CD4-positive, alpha-beta T cell (primary cell): Measurements from ENCODE around the gene JTB. TPM values are rescaled to one million over a fixed set of nuclear protein-coding genes. Genes with fewer than 3 reads are reported as not detected.
A peak's percentile ranks its signal among the peaks of the same experiment; 100 is the strongest.

Experiments used
- ATAC-seq: fragments of 200-7000 bp; cut with Tn5 transposase; one replicate; pipeline ENCODE4 v1.10.0; 2022; ENCODE audit warnings: mild to moderate bottlenecking; ENCODE audit not compliant: poor library complexity
- CTCF ChIA-PET: fragments of 350-600 bp; sonication (Branson Sonifier 250); formaldehyde crosslinking; loops from one replicate; lab custom pipeline; 2021; ENCODE audit warnings: antibody characterized with exemption, inconsistent platforms; lab: Charles Lee
- POLR2A ChIA-PET: fragments of 350-600 bp; sonication (Branson Sonifier 250); formaldehyde crosslinking; loops from one replicate; lab custom pipeline; 2021; ENCODE audit warnings: antibody characterized with exemption, inconsistent platforms; lab: Charles Lee
- DNase-seq, 14 experiments: peaks; one replicate each; pipeline ENCODE4 v3.0.0-alpha.2; 2013 to 2020; ENCODE audit warnings: mixed read lengths in 2 of 14
- H3K27ac ChIP-seq, 2 donors: one replicate each; pipeline versions ENCODE4 v1.5.1 to v1.7.0; 2013; ENCODE audit warnings: low read length in 2 of 2, low read depth in 1 of 2, mild to moderate bottlenecking in 1 of 2
- H3K27me3 ChIP-seq, 2 experiments: 1 replicate in 1 of 2; 2 replicates in 1 of 2; pipeline versions ENCODE4 v1.6.1 to v1.7.0; 2013; ENCODE audit warnings: low read length in 2 of 2, control low read depth in 1 of 2, mild to moderate bottlenecking in 1 of 2, moderate library complexity in 1 of 2; ENCODE audit not compliant: insufficient read depth in 2 of 2, control insufficient read depth in 1 of 2
- H3K36me3 ChIP-seq: one replicate; pipeline ENCODE4 v1.6.1; 2013; ENCODE audit warnings: low read length, control low read depth; ENCODE audit not compliant: insufficient read depth
- H3K4me1 ChIP-seq: one replicate; pipeline ENCODE4 v1.6.1; 2013; ENCODE audit warnings: low read length, control low read depth; ENCODE audit not compliant: insufficient read depth
- H3K4me3 ChIP-seq: one replicate; pipeline ENCODE4 v1.5.1; 2013; ENCODE audit warnings: mild to moderate bottlenecking, low read length, moderate library complexity
- H3K9me3 ChIP-seq, 2 experiments: 1 replicate in 1 of 2; 2 replicates in 1 of 2; pipeline versions ENCODE4 v1.6.1 to v1.7.0; 2013; ENCODE audit warnings: low read length in 2 of 2, mild to moderate bottlenecking in 2 of 2, control low read depth in 1 of 2, moderate library complexity in 1 of 2; ENCODE audit not compliant: control insufficient read depth in 1 of 2, insufficient read depth in 1 of 2
- H3K27ac Mint-ChIP-seq: one replicate; pipeline ENCODE4 v1.8.0; 2020; ENCODE audit warnings: mixed read lengths
- H3K27me3 Mint-ChIP-seq: one replicate; pipeline ENCODE4 v1.8.0; 2021; ENCODE audit warnings: mixed read lengths
- H3K36me3 Mint-ChIP-seq: one replicate; pipeline ENCODE4 v1.8.0; 2021; ENCODE audit warnings: low read depth, mixed read lengths
- H3K4me1 Mint-ChIP-seq: one replicate; pipeline ENCODE4 v1.8.0; 2021; ENCODE audit warnings: low read depth, mixed read lengths
- H3K4me3 Mint-ChIP-seq: one replicate; pipeline ENCODE4 v1.8.0; 2020; ENCODE audit warnings: mild to moderate bottlenecking, mixed read lengths
- H3K9me3 Mint-ChIP-seq: one replicate; pipeline ENCODE4 v1.8.0; 2020; ENCODE audit warnings: mixed read lengths
- intact Hi-C, 2 experiments: fragments of 100-400 bp; cut with DNase I in 1 of 2; cut with micrococcal nuclease in 1 of 2; formaldehyde crosslinking; loops; one replicate each; pipeline versions ENCODE4 v1.15.1 to v1.9.0; 2023 to 2025; cut with DNase I, micrococcal nuclease
- total RNA-seq, 174 experiments: library from RNA in 2 of 174; stranded (reverse) in 2 of 174; gene quantifications; one replicate each; pipeline ENCODE4 v1.2.3 and lab custom pipeline; 2021 to 2026
- TF ChIP-seq, protein P1 (sequence below): fragments of 200-600 bp; IDR thresholded peaks from one replicate; pipeline ENCODE4 v1.8.0; 2022; ENCODE audit warnings: antibody characterized with exemption, mild to moderate bottlenecking

The JTB gene
- total RNA-seq, 2 experiments from 2014 or later = 80.4 to 80.9 TPM

DNA sequence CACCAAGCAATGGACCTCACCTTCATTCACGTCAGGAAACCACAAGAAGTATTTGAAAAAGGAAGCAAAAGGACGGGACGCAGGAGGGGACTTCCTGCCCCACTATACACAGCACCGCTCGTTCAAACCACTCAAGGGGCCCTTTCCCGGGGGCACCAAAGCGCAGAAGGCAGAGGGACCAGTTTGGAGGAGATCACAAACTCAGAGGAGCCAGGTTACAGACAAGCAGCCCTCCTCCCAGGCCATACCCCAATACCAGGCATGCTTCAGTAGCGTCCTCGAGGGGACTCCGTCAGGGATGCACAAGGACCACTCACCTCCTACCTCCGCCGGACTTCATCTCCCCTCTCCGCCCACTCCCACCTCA is 19.7 kb downstream of the JTB start:
- Mint-ChIP-seq H3K27me3 (no peaks in the 10 kb centered on the region), H3K36me3 (peaks cover 45% of the 10 kb centered on the region), H3K4me3 (peak overlapping the region; percentile 94), H3K27ac (peak overlapping the region; percentile 89), H3K9me3 (no peaks in the 10 kb centered on the region), H3K4me1 (peaks cover 64% of the 10 kb centered on the region)
- H3K4me1 ChIP-seq = peaks cover 60% of the 10 kb centered on the region
- ATAC-seq (peak; percentile 6), DNase-seq (peak in 9 of 14 experiments; percentile 23 to 80 (median 41))
- peak overlapping the region; percentile 75 for H3K4me3 ChIP-seq
- H3K9me3 ChIP-seq = no peaks in the 10 kb centered on the region
- TF ChIP-seq, protein P1, sequence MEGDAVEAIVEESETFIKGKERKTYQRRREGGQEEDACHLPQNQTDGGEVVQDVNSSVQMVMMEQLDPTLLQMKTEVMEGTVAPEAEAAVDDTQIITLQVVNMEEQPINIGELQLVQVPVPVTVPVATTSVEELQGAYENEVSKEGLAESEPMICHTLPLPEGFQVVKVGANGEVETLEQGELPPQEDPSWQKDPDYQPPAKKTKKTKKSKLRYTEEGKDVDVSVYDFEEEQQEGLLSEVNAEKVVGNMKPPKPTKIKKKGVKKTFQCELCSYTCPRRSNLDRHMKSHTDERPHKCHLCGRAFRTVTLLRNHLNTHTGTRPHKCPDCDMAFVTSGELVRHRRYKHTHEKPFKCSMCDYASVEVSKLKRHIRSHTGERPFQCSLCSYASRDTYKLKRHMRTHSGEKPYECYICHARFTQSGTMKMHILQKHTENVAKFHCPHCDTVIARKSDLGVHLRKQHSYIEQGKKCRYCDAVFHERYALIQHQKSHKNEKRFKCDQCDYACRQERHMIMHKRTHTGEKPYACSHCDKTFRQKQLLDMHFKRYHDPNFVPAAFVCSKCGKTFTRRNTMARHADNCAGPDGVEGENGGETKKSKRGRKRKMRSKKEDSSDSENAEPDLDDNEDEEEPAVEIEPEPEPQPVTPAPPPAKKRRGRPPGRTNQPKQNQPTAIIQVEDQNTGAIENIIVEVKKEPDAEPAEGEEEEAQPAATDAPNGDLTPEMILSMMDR = no peak
- H3K27ac ChIP-seq = peak overlapping the region; percentile 89 to 91
- H3K27me3 ChIP-seq = no peaks in the 10 kb centered on the region
- ChIA-PET POLR2A (interaction anchor here (0.6 to 5.0 kb wide), 13 partner anchors 9 to 182 kb away, joined by 3 to 85 read pairs (median 4); partner anchors contain the start of genes CREB3L4, DENND4B, GATAD2B and JTB), CTCF (interaction anchor here (0.6 to 3.9 kb wide), 5 partner anchors 9 to 148 kb away, joined by 3 to 31 read pairs (median 15); partner anchors contain the start of genes CREB3L4, DENND4B, JTB and RAB13)
- intact Hi-C loops = loop anchor here (1.0 to 5.0 kb wide), 8 partner anchors 10 to 35 kb away; partner anchors contain the start of genes JTB (in 2 of the 2), RPS27 (in 2 of the 2), CREB3L4 (in 1 of the 2) and DENND4B (in 1 of the 2)
- H3K36me3 ChIP-seq = peaks cover 22% of the 10 kb centered on the region

DNA sequence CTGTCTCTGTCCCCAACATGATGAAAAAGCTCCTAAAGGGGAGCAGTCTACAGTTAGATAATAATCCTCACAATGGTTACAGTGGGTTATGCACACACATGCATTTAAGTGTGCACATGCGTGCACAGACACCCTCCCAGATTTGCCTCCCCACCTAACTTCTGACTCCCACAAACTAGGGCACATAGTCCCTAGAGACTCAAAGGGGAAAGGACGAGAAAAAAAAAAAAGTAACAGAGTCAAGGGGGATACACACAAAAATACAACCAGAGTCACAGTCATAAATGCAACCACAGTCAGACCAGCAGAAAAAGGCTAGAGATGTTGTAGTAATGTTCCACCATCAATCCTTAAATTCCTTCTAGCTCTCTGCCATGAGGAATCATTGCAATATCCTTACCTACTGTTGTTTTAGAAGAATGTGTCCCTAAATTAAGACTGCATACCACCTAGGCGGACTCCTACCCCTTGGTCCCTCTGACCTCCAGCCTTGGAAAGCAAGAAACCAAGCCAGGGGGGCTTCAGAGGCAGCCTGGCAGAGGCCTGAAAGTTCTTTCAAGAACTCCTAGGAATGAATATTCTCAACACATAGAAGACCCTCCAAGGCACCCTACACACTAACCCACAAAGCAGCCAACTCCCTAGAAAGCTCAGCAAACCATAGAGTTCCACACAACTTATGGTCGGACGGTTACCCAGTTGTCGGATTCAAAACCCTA is 20.3 kb downstream of the JTB start:
- intact Hi-C loops = loop anchor here in 1 of 2 experiments (5.0 kb wide), 1 partner anchor 35 kb away; the partner anchor contains the start of gene GATAD2B
- no peaks in the 10 kb centered on the region for H3K9me3 Mint-ChIP-seq

DNA sequence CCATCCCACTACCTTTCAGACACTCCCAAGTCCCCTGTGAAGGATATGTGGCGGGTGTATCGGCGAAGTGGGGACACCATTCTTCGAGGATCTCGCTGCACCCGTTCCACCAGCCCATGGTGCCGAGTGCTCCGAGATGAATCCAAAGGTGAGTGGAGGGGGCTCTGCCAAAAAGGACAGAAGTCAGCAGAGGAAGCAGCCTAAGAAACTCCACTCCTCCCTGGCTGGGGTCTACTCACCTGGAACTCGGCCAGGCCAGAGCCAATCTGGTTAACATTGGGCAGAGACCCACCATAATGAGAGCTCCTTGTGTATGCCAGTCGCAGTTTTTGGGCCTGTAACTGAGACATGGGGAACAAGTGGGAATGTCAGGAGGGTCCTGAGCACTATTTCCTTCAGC is 22.6 kb downstream of the JTB start:
- no peaks in the 10 kb centered on the region for H3K27me3 ChIP-seq
- Mint-ChIP-seq H3K27me3 (no peaks in the 10 kb centered on the region), H3K9me3 (no peaks in the 10 kb centered on the region), H3K36me3 (peaks cover 67% of the 10 kb centered on the region), H3K4me3 (peak overlapping the region; percentile 74), H3K27ac (peak overlapping the region; percentile 89), H3K4me1 (peaks cover 53% of the 10 kb centered on the region)
- TF ChIP-seq, protein P1 = no peak
- peaks cover 55% of the 10 kb centered on the region for H3K4me1 ChIP-seq
- intact Hi-C loops = loop anchor here in 1 of 2 experiments (5.0 kb wide), 1 partner anchor 33 kb away; the partner anchor contains the start of gene GATAD2B
- peaks cover 51% of the 10 kb centered on the region for H3K36me3 ChIP-seq
- no peak overlapping the region for H3K4me3 ChIP-seq
- ChIA-PET CTCF (interaction anchor here (1.7 kb wide), 1 partner anchor 8 kb away, joined by 4 read pairs; the partner anchor contains the start of gene DENND4B), POLR2A (interaction anchor here (0.6 to 1.2 kb wide), 2 partner anchors 8 to 39 kb away, joined by 3 to 4 read pairs; partner anchors contain the start of gene SLC39A1)
- peak overlapping the region in 1 of 2 donors; percentile 14 for H3K27ac ChIP-seq
- no peaks in the 10 kb centered on the region for H3K9me3 ChIP-seq
- ATAC-seq = no peak
- no peak for DNase-seq

More for the DNA sequence above, 20.3 kb downstream of the JTB start:
- Histone ChIP-seq H3K36me3 (peaks cover 27% of the 10 kb centered on the region), H3K4me3 (peak overlapping the region; percentile 75), H3K27me3 (no peaks in the 10 kb centered on the region), H3K4me1 (peaks cover 58% of the 10 kb centered on the region), H3K9me3 (no peaks in the 10 kb centered on the region), H3K27ac (peak overlapping the region; percentile 89 to 91)
- peaks cover 51% of the 10 kb centered on the region for H3K36me3 Mint-ChIP-seq
- H3K27ac Mint-ChIP-seq = peak overlapping the region; percentile 89
- CTCF ChIA-PET = interaction anchor here (0.6 to 3.9 kb wide), 4 partner anchors 10 to 148 kb away, joined by 4 to 31 read pairs (median 22); partner anchors contain the start of genes CREB3L4, DENND4B and RAB13
- no peak for ATAC-seq
- POLR2A ChIA-PET = interaction anchor here (0.6 to 5.0 kb wide), 10 partner anchors 8 to 174 kb away, joined by 3 to 85 read pairs (median 24); partner anchors contain the start of genes CREB3L4, DENND4B, GATAD2B and JTB
- peaks cover 58% of the 10 kb centered on the region for H3K4me1 Mint-ChIP-seq
- no peak for DNase-seq
- no peaks in the 10 kb centered on the region for H3K27me3 Mint-ChIP-seq
- TF ChIP-seq, protein P1 = no peak
- peak overlapping the region; percentile 94 for H3K4me3 Mint-ChIP-seq
